ENCODE results near the gene CLEC4C.
"Not testable (repeated sequence)": the region's sequence is repeated elsewhere in the genome, so short reads cannot be mapped to it uniquely, and the experiment has no call there.

The CLEC4C gene, protein sequence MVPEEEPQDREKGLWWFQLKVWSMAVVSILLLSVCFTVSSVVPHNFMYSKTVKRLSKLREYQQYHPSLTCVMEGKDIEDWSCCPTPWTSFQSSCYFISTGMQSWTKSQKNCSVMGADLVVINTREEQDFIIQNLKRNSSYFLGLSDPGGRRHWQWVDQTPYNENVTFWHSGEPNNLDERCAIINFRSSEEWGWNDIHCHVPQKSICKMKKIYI

DNA sequence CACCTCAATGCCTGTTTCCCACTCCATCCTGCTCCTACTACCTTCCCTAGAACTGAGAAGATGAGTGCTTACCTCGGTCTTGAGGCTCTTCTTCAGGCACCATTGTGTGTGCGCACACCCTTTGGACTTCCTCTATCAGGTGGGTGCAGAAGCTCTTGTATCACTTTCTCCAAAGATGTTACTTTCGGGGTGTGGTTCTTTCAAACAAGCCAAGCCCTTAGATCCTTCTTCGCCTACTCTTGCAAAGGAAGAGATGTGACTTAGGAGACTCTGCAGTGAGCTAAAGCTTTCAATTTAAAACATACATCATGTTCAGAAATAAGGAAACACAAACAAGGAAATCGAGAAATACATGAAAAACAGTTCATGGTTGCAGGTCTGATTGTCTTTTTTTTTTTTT, at the start of gene CLEC4C:
Gene CLEC4C (minus strand): TSS at position 130 of the 400 bp plus-strand sequence. CDS start 27 bp downstream, at position 103.
- no peak for DNase-seq

DNA sequence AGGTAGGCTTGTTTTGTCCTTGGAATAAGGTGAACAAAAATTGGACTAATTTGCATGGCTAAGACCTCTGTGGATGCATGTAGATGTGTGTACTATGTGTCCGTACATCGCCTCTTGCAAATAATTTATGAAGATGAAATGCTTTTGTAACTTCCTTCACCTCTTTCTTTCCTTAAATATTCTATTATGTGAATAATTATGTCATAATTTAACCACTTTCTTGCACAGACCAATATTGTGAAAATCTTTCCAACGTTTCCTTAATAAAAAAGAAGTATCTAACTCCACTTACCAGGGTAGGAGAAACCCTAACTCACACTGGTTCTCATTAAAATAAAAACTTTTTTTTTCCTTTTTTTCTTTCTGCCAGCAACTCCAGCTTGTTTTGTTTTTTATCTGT, 46.0 kb upstream of the CLEC4C start:
- no peak for DNase-seq

DNA sequence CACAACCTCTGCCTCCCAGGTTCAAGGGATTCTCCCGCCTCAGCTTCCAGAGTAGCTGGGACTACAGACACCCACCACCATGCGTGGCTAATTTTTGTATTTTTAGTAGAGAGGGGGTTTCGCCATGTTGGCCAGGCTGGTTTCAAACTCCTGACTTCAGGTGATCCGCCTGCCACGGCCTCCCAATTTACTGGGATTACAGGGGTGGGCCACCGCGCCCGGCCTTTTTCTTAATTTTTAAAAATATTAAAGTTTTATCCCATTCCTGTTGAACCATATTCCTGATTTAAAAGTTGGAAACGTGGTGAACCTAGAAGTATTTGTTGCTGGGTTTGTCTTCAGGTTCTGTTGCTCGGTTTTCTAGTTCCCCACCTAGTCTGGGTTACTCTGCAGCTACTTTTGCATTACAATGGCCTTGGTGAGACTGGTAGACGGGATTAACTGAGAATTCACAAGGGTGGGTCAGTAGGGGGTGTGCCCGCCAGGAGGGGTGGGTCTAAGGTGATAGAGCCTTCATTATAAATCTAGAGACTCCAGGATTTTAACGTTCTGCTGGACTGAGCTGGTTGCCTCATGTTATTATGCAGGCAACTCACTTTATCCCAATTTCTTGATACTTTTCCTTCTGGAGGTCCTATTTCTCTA, 41.8 kb upstream of the CLEC4C start, which contains the start of gene NANOG:
Gene NANOG (plus strand): TSS at position 519 of the 645 bp plus-strand sequence. CDS start 213 bp downstream, outside the sequence.
- DNase-seq: not testable (repeated sequence)

DNA sequence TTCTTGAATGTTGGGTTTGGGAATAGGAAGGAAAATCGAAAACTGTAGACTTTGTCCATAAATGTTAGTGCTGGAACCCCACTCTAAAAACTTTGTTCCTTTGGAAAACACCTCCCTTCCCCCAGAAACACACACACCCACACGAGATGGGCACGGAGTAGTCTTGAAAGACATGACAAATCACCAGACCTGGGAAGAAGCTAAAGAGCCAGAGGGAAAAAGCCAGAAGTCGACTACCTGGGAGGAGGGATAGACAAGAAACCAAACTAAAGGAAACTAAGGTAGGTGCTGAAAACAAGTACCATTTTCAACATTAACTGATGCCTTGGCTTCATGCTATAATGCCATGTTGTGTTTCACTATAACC, 41.1 kb upstream of the CLEC4C start:
- DNase-seq: no peak

DNA sequence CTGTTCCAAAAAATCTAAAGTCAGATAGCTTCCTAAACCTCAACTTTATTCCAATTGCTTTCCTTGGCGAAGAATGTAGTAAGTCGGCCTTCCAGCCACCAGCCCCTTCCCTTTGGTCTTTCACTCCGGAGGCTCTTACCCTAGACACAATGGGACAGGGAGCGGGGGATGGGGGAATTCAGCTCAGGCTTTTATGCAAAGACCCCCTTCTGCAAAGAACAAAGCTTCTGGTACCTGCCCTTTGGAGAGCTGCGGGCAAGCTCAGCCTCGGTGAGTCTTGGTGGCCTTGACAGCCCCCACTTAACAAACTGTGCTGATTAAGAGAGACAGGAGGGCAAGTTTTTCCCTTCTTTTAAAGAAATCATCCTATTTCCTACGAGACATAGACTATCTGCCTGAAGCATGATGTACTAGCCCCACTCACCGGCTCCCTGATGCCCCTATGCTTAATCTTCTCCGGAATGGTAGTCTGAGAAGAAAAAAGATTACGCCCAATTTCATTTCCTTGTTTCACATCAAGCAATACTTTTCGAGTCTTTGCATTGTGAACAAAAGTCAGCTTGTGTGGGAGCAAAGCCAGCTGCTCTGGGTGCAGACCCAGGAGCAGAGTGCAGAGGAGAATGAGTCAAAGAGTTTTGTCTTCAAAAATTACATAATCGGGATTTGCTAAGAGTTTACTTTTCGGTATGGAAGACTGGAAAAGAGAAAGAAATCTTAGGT, 40.6 kb upstream of the CLEC4C start:
- DNase-seq: no peak

DNA sequence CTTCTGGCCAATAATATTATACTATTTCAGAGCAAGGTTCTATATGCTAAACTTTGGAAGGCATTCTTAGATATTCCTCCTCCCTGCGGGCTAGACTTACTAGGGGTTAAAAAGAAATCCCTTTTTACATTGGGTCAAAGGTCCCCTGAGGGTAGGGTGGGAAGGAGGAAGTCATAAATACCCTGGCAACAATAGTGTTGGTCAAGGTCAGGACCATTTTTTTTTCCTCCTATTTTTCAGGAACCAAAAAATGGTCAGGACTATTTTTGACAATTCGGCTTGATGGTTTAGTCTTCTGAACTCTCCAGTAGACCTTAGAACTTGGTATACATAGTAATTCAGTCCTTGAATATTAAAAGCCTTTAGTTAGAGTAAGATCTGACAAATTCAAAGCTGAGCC, 37.5 kb upstream of the CLEC4C start:
- DNase-seq: no peak

DNA sequence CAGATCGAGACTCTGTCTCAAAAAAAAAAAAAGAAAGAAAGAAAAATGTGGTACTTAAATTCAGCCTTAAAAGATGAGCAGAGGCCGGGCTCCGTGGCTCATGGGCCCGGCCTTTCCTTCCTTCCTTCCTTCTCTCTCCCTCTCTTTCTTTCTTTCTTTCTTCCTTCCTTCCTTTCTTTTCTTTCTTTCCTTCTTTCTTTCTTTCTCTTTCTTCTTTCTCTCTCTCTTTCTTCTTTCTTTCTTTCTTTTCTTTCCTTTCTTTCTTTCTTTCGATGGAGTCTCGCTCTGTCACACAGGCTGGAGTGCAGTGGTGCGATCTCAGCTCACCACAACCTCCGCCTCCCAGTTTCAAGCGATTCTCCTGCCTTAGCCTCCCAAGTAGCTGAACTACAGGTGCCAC, 36.3 kb upstream of the CLEC4C start:
- DNase-seq: not testable (repeated sequence)

DNA sequence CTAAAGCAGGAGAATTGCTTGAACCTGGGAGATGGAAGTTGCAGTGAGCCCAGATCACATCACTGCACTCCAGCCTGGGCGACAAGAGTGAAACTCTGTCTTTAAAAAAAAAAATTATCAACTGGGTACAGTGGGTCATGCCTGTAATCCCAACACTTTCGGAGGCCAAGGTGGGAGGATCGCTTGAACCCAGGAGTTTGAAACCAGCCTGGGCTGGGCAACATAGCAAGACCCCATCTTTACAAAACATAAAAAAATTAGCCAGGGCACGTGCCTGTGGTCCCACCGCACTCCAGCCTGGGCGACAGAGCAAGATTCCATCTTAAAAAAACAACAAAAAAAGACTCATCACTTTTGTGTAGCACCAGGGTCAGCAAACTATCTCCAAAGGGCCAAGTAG, 34.9 kb upstream of the CLEC4C start:
- no peak for DNase-seq

DNA sequence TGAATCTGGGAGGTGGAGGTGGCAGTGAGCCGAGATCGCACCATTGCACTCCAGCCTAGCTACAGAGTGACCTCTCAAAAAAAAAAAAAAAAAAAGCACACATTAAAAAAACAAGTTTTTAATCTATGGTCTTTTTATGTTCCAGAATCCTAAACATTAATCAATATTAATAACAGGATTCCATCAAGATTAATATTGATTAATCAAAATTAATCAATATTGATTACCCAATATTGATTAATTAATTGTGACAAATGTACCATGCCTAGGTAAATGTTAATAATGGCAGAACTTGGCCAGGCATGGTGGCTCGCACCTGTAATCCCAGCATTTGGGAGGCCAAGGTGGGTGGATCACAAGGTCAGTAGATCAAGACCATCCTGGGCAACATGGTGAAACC, 34.1 kb upstream of the CLEC4C start:
- DNase-seq: no peak

DNA sequence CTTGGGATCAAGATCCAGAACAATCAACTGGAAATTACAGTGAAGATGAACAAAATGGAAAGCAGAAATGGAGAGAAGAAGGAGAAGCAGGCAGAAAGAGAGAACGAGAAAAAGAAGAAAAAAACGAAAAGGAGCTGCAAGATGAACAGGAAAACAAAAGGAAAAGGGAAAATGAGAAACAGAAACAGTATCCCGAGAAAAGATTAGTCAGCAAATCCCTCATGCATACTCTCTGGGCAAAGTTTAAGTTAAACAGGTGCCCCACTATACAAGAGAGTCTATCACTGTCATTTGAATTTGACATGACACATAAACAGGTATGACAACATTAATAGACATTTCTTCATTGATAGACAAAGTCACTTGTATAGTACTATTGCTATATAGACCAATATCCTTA, 22.8 kb upstream of the CLEC4C start:
- DNase-seq: no peak

DNA sequence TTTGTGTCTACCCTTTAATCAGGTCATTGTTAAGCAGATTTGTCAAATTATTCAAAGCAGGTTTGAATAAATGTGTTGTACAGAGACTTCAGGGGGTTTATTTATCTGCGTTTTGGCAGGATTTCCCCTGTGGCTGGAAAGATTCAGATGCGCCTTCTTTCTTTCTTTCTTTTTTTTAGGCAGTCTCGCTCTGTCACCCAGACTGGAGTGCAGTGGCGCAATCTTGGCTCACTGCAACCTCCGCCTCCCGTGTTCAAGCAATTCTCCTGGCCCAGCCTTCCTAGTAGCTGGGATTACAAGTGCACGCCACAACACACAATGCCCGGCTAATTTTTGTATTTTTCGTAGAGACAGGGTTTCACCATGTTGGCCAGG, 11.6 kb upstream of the CLEC4C start:
- DNase-seq: no peak

DNA sequence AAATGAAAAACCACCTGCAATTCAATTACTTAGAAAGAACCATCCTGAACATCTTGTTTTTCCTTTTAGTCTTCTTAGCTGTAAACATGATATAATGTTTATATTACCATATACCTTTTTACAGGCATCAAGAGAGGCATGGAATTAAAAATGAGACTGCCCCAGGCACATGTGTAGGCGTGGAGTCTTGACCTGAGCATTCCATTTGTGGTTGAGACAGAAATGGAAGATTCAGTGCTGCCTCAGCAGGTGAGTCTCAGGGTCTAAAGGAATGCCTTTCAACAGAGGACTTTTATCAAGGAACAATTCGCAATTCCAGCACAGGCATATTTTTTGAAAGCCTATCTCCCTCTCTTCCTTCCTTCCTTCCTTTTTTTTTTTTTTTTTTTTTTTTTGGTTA, 9.8 kb upstream of the CLEC4C start:
- no peak for DNase-seq

DNA sequence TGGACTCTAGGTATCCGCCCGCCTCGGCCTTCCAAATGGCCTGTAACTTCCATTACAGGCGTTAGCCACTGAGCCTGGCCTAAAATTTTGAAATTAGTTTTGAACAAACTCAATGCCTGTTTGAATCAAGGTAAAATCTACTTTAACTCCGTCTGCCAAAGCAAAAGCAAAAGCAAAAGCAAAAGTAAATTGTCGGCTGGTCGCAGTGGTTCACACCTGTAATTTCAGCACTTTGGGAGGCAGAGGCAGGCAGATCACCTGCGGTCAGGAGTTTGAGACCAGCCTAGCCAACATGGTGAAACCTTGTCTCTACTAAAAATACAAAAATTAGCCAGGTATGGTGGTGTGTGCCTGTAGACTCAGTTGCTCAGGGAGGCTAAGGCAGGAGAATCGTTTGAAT, 8.5 kb upstream of the CLEC4C start:
- not testable (repeated sequence) for DNase-seq

DNA sequence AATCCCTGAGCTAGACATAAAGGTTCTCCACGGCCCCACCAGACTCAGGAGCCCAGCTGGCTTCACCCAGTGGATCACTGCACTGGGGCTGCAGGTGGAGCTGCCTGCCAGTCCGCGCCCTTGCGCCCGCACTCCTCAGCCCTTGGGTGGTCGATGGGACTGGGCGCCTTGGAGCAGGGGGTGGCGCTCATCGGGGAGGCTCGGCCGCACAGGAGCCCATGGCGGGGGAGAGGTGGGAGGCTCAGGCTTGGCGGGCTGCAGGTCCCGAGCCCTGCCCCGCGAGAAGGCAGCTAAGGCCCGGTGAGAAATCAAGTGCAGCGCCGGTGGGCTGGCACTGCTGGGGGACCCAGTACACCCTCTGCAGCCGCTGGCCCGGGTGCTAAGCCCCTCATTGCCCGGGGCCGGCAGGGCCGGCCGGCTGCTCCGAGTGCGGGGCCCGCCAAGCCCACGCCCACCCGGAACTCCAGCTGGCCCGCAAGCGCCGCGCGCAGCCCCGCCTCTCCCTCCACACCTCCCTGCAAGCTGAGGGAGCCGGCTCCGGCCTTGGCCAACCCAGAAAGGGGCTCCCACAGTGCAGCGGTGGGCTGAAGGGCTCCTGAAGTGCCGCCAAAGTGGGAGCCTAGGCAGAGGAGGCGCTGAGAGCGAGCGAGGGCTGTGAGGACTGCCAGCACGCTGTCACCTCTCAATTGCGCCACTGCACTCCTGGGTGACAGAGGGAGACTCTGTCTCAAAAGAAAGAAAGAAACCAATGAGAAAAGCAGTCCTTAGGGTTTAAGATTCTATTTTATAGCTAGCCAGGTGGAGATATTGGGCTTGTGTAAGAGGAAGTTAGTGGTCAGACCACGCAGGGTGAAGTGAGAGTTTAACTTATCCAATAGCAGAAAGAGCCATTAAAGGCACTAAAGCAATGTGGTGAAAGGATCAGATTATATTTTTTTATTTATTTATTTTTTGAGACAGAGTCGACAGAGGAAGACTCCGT, 5.1 kb upstream of the CLEC4C start:
- not testable (repeated sequence) for DNase-seq

DNA sequence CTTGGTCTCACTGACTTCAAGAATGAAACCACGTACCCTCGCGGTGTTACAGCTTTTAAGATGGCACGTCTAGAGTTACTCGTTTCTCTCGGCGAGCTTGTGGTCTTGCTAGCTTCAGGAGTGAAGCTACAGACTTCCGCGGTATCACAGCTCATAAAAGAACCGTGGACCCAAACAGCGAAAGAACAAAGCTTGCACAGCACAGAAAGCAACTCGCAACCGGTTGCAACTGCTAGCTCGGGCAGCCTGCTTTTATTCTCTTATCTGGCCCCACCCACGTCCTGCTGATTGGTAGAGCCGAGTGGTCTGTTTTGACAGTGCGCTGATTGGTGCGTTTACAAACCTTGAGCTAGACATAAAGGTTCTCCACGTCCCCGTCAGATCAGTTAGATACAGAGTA, 4.2 kb upstream of the CLEC4C start:
- DNase-seq: no peak

DNA sequence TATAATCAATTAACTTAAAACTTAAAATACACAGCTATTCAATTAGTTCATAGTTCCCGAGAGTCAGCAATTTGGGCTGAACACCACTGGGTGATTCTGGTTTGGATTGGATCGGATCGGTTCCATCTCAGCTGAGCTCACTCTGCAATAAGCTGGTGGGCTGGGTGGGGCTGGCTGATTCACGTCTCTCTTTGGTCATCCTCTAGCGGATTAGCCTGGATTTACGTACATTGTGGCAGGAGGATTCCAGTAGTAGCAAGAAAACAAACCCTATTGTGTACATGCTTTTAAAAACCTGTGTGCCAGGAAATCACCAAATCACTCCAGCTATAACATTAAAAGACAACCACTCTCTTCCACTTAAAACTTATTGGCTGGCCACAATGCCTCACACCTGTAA, 3.2 kb upstream of the CLEC4C start:
- DNase-seq: no peak

DNA sequence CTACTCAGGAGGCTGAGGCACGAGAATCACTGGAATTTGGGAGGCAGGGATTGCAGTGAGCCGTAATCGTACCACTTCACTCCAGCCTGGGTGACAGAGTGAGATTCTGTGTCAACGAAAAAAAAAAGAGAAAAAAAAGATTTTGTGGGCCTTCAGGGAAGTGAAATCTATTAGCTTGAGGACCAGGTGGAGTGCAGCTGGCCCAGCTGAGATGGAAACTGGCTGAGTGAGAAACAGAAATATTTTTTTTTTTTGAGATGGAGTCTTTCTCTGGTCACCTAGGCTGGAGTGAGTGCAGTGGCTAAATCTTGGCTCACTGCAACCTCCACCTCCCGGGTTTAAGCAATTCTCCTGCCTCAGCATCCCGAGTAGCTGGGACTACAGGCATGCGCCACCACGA, 2.3 kb upstream of the CLEC4C start:
- no peak for DNase-seq

DNA sequence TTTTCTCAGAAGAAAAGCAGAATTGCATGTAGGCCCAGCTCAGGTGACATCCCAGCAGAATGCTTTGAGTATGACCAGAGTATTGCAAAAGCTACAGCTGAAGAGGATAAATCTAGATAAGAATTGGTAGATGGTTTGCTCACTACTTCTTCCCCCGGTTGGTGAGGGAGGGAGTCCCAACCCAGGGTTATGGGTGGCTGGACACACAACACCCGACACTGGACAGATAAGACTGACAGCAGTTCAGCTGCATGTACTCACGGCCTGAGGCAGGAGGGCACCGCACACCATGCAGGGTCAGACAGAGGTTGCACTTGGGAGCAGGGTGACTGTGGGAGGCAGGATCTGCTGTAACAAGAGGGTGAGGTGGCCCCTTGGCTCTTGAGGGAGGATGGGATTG, 1.7 kb upstream of the CLEC4C start:
- no peak for DNase-seq

DNA sequence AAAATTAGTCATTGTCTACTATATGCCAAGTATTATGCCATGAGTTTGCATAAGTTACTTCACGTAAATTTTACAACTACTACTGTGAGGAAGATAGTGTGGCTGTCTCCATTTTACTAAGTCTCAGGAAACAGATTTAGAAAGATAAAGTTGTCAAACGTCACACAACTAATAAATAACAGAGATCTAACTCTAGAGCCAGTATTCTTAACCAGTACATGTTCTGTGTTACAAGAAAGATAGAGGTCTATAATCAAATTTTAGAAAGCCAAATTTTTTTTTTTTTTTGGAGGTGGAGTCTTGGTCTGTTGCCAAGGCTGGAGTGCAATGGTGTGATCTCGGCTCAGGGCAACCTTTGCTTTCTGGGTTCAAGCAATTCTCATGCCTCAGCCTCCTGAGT, 14.2 kb downstream of the CLEC4C start:
- no peak for DNase-seq

DNA sequence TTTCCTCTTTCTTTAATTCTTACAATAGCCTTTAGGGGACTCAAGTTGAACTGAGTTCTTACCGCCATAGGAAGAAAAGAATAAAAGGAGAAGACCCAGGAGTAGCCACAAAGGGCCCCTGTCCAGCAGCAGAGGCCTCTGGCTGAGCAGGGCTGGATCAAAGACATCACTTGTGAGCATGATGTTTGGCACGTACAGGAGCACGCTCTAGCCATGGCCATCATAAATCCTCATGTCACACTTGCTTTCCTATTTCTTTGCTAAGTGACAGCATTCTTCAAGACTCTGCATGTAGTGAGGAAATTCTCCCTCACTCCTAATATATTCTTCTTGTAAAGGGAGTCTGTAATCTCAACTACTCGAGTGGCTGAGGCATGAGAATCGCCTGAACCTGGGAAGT, 15.7 kb downstream of the CLEC4C start:
- no peak for DNase-seq

DNA sequence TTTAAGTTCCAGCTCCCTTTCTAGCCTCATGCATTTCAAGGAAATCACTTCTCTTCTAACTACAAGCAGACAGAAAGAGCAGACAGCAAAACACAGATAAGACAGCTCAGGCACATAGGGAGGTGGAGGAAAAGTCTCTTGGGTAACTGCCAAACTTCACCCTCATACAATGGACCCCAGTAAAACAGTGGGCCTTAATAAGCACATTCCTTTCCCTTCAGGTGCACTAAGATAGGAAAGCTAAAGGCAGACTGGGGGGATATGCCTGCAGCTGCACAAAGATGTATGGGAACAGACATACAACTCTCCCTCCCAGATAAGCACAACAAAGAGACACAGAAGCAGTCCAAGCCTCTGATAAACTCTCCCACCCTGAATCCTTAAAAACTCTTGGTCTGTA, 16.2 kb downstream of the CLEC4C start:
- DNase-seq: not testable (repeated sequence)

DNA sequence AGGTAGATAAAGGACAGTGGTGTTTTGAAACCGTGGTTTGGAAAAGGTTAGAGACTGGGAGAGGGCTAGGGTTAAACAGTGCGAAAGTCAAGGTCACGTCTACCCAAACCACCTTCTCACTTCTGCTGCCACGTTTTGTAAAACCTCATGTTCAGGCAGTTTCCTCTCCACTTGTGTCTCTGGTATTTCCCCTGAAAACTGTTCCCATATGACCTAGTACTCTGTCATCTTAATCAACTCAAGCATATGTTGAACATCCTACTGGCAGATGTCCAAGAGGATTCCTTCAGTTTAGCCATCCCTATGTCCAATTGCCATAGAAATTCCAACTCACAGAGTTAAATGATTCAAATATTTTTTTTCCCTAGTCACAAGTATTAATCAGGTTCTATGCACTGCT, 17.4 kb downstream of the CLEC4C start:
- no peak for DNase-seq

DNA sequence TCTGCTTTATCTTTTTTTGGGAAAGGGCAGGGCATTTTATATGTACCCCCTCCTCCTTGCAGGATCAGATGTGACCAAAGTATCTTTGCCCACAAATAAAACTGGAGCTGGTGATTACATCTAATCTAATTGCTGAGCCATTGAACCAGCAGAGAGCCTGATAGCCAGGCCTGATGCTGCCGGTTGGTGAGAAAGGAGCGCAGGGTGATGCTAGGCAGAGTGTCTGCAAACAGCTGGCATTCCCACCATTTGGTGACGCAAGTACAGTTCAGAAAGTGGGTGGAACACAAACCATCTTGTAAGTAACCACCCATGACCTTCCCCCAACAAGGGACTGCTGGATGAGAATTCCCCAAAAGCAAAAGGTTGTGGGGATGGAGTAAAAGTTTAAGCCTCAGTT, 23.2 kb downstream of the CLEC4C start:
- DNase-seq: no peak
